ENCODE data around the gene TGFBR3.

DNA sequence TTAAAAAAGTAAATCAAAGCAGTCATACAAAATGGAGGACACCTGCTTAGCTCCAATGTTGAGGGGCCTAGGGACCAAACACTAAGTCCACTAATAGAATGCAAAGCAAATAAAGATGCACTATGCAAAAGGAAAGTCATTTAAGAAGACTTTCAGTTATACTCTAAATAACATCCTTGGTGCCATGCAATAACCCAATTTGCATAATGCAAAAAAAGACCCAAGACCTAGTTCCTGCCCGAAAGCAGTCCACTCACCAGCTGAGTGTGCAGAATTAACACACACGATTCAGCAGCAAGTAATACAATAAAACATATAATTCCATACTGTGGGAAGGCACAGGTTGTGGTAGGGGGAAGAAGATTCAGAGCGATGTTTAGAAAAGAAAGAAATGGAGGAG, 101.8 kb downstream of the TGFBR3 start:
- TF ChIP-seq, protein P1, sequence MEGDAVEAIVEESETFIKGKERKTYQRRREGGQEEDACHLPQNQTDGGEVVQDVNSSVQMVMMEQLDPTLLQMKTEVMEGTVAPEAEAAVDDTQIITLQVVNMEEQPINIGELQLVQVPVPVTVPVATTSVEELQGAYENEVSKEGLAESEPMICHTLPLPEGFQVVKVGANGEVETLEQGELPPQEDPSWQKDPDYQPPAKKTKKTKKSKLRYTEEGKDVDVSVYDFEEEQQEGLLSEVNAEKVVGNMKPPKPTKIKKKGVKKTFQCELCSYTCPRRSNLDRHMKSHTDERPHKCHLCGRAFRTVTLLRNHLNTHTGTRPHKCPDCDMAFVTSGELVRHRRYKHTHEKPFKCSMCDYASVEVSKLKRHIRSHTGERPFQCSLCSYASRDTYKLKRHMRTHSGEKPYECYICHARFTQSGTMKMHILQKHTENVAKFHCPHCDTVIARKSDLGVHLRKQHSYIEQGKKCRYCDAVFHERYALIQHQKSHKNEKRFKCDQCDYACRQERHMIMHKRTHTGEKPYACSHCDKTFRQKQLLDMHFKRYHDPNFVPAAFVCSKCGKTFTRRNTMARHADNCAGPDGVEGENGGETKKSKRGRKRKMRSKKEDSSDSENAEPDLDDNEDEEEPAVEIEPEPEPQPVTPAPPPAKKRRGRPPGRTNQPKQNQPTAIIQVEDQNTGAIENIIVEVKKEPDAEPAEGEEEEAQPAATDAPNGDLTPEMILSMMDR (IDR thresholded peaks at IDR 0.05) = no peak
- no peak for TF ChIP-seq POLR2A (IDR thresholded peaks at IDR 0.05)
